Epithelial cell of esophagus (primary cell): ENCODE measurements around the gene CTSA.
A peak's percentile ranks its signal among the peaks of the same experiment; 100 is the strongest.

Source experiments
- DNase-seq: peaks from one replicate; pipeline ENCODE4 v3.0.0; 2010; ENCODE audit warnings: low read depth
- H3K4me3 ChIP-seq: 2 replicates; pipeline ENCODE4 v1.5.1; 2011; ENCODE audit warnings: mild to moderate bottlenecking, low read length, control low read depth
- TF ChIP-seq, protein P1 (sequence below): IDR thresholded peaks from 2 replicates; pipeline ENCODE4 v1.5.1; 2011; ENCODE audit warnings: low read depth, mild to moderate bottlenecking, low read length, control low read depth, inconsistent platforms; ENCODE audit not compliant: insufficient read depth; ENCODE audit errors: missing control alignments

CTSA gene

DNA sequence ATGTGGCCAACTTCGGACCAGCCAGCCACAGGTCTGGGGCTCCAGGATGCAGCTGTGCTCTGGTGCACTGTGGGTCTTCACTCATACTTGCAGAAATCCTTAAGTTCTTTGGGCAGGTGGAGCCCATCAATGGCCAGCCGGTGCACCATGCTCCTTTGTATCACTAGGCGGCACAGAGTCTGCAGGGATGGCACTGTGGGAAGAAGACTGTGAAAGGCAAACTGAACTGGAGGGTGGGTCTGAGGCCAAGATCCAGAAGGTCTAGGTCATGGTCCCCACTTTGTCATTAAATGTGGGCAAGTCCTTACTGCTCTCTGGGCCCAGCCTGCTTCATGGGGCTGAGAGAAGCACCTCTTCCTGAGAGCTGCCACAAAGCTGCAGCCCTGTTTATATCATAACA is 2.5 kb upstream of the CTSA start:
- TF ChIP-seq, protein P1, sequence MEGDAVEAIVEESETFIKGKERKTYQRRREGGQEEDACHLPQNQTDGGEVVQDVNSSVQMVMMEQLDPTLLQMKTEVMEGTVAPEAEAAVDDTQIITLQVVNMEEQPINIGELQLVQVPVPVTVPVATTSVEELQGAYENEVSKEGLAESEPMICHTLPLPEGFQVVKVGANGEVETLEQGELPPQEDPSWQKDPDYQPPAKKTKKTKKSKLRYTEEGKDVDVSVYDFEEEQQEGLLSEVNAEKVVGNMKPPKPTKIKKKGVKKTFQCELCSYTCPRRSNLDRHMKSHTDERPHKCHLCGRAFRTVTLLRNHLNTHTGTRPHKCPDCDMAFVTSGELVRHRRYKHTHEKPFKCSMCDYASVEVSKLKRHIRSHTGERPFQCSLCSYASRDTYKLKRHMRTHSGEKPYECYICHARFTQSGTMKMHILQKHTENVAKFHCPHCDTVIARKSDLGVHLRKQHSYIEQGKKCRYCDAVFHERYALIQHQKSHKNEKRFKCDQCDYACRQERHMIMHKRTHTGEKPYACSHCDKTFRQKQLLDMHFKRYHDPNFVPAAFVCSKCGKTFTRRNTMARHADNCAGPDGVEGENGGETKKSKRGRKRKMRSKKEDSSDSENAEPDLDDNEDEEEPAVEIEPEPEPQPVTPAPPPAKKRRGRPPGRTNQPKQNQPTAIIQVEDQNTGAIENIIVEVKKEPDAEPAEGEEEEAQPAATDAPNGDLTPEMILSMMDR: no peak
- no peak for DNase-seq
- no peak overlapping the region for H3K4me3 ChIP-seq

DNA sequence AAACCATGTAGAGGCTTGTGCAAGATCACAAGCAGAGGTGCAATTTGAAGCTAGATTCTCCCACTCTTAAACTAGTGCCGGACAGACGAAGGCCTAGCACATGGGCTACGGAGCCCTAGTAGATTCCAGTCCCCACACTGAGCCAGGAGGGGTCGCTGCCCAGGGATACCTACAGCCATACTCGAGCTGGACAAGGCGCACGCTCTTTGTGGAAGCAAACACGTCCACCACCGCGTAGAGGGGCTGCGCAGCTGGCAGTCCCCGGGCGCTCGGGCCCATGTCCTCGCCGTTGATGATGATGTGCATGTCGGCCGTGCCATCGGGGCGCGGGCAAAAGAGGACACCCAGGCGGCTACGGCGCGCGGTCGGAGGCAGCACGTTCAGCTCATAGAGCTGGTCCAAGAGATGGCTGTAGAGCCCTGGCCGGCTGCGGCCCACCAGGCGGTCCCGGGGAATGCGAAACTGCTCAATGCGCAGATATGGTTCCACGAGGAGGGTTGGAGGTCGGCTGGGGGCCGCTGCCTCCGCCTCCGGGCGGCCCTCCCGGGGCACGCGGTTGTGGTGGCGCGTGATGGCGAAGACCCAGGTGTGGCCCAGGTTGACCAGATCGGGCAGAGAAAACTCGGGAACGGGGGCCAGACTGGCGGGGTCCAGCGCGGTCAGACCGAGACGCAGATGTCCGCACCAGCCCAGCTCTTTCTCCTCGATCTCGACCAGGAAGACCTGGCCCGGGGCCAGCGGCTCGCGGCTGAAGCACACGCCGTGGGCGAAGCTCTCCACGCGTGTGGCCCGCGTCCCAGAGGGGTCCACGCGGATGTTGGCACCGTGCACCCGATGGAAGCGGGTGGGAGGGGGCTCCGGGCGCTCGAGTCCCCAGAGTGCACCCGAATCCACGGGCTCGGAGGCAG is 804 bp upstream of the CTSA start:
- H3K4me3 ChIP-seq: peak overlapping the region; percentile 89
- peak; percentile 72 for DNase-seq
- TF ChIP-seq, protein P1: peak; percentile 63

DNA sequence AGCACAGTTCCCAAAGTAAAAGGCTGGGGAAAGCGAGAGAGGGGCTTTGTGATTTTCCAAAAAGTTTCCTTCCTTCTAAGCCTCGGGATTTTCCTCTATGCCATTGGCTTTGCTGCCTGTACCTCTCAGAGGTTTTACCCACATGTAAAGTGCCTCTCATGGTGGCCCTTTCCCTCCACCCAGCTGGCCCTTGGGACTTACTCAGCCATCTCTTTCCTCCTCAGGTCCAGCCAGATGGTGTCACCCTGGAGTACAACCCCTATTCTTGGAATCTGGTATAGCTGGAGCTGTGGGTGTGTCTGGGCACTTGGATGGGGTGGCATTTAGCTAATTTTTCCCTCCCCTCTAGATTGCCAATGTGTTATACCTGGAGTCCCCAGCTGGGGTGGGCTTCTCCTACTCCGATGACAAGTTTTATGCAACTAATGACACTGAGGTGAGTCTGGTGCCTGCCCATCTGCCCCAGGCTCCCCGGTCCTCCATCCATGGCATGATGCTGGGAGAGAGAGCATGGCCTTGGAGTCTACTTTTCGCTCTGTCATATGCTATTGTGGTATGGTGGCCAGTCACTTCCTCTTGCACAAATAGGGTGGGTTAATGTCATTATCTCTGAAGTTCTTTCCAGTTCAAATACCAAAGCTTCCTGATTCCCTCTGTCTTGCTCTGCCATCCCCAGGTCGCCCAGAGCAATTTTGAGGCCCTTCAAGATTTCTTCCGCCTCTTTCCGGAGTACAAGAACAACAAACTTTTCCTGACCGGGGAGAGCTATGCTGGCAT is 1.1 kb downstream of the CTSA start:
- TF ChIP-seq, protein P1: peak; percentile 29
- peak; percentile 48 for DNase-seq
- H3K4me3 ChIP-seq: peak overlapping the region; percentile 89

- peak; percentile 74 for DNase-seq
- no peak overlapping the region for H3K4me3 ChIP-seq
- TF ChIP-seq, protein P1: no peak
Observed at GRCh38 chr20:45892828-45893500, 1.8 kb downstream of the CTSA start.

DNA sequence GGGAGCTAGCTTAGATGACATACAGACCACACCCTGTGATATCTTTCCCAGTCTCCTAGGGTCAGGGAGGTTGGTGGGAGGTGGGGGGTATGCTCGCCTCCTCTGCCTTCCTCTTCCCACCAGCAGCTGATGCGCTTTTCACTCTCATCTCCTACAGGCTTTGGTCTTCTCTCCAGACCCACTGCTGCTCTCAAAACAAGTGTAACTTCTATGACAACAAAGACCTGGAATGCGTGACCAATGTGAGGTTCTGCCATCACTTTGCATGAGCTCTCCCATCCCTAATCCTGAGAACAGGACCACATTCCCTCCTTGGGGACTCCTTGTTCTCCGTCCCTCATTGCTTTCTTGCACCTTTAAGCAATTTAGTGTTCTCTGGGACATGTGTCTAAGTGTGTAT is 2.7 kb downstream of the CTSA start:
- no peak overlapping the region for H3K4me3 ChIP-seq
- TF ChIP-seq, protein P1: no peak
- no peak for DNase-seq

DNA sequence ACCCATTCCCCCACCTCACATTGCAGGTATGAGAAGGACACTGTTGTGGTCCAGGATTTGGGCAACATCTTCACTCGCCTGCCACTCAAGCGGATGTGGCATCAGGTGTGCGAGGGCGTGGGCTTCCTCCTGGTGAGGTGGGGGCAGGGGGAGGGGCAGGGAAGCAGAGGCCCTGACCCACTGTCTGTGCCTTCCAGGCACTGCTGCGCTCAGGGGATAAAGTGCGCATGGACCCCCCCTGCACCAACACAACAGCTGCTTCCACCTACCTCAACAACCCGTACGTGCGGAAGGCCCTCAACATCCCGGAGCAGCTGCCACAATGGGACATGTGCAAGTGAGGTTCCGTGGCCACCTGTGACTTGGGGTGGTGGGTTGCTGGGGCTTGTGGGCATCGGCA is 3.7 kb downstream of the CTSA start:
- TF ChIP-seq, protein P1: no peak
- no peak for DNase-seq
- H3K4me3 ChIP-seq: no peak overlapping the region
